Trophoblast cell (in vitro differentiated cells and primary cell): Measurements from ENCODE around the gene JAK2.

Experiments used
- DNase-seq, 2 donors: peaks; one replicate each; pipeline ENCODE4 v3.0.0-alpha.2; 2016
- H2AFZ ChIP-seq: 2 replicates; pipeline ENCODE4 v1.6.1; 2013; ENCODE audit warnings: low read length, moderate library complexity, mild to moderate bottlenecking; ENCODE audit not compliant: insufficient read depth, poor library complexity
- H2AK5ac ChIP-seq: 2 replicates; pipeline ENCODE4 v1.6.1; 2013; ENCODE audit warnings: mild to moderate bottlenecking, low read length
- H2BK120ac ChIP-seq: 2 replicates; pipeline ENCODE4 v1.6.1; 2013; ENCODE audit warnings: low read length, mild to moderate bottlenecking, moderate library complexity; ENCODE audit not compliant: insufficient read depth, poor library complexity
- H2BK12ac ChIP-seq: 2 replicates; pipeline ENCODE4 v1.6.1; 2013; ENCODE audit warnings: mild to moderate bottlenecking, low read length, moderate library complexity
- H2BK5ac ChIP-seq: 2 replicates; pipeline ENCODE4 v1.6.1; 2013; ENCODE audit warnings: low read length, low read depth, moderate library complexity, mild to moderate bottlenecking; ENCODE audit not compliant: poor library complexity
- H3K14ac ChIP-seq: 2 replicates; pipeline ENCODE4 v1.6.1; 2013; ENCODE audit warnings: mild to moderate bottlenecking, low read length
- H3K18ac ChIP-seq: 2 replicates; pipeline ENCODE4 v1.6.1; 2013; ENCODE audit warnings: mild to moderate bottlenecking, low read length
- H3K23ac ChIP-seq: 2 replicates; pipeline ENCODE4 v1.6.1; 2013; ENCODE audit warnings: low read length
- H3K27ac ChIP-seq: 2 replicates; pipeline ENCODE4 v1.5.1; 2013; ENCODE audit warnings: low read depth, mild to moderate bottlenecking, inconsistent platforms, low read length, moderate library complexity
- H3K27me3 ChIP-seq: 2 replicates; pipeline ENCODE4 v1.6.1; 2013; ENCODE audit warnings: inconsistent platforms, mild to moderate bottlenecking, low read length, moderate library complexity; ENCODE audit not compliant: insufficient read depth
- H3K36me3 ChIP-seq, 2 experiments: 1 replicate in 1 of 2; 2 replicates in 1 of 2; pipeline ENCODE4 v1.6.1; 2013; ENCODE audit warnings: low read length in 2 of 2, mild to moderate bottlenecking in 2 of 2, moderate library complexity in 1 of 2; ENCODE audit not compliant: insufficient read depth in 2 of 2, control insufficient read depth in 1 of 2
- H3K4ac ChIP-seq: 2 replicates; pipeline ENCODE4 v1.6.1; 2013; ENCODE audit warnings: low read depth, mild to moderate bottlenecking, low read length, moderate library complexity
- H3K4me1 ChIP-seq, 2 experiments: 1 replicate in 1 of 2; 2 replicates in 1 of 2; pipeline ENCODE4 v1.6.1; 2013; ENCODE audit warnings: low read length in 2 of 2, mild to moderate bottlenecking in 2 of 2, moderate library complexity in 1 of 2; ENCODE audit not compliant: insufficient read depth in 2 of 2, control insufficient read depth in 1 of 2
- H3K4me2 ChIP-seq: 2 replicates; pipeline ENCODE4 v1.6.1; 2013; ENCODE audit warnings: inconsistent platforms, mild to moderate bottlenecking, low read length, moderate library complexity
- H3K4me3 ChIP-seq: 2 replicates; pipeline ENCODE4 v1.5.1; 2013; ENCODE audit warnings: mild to moderate bottlenecking, low read depth, low read length, inconsistent platforms
- H3K79me1 ChIP-seq: one replicate; pipeline ENCODE4 v1.6.1; 2013; ENCODE audit warnings: low read length
- H3K79me2 ChIP-seq: 2 replicates; pipeline ENCODE4 v1.6.1; 2013; ENCODE audit warnings: low read length, mild to moderate bottlenecking; ENCODE audit not compliant: control insufficient read depth, insufficient read depth, poor library complexity
- H3K9ac ChIP-seq: 2 replicates; pipeline ENCODE4 v1.6.1; 2013; ENCODE audit warnings: mild to moderate bottlenecking, low read length
- H3K9me3 ChIP-seq: 2 replicates; pipeline ENCODE4 v1.6.1; 2013; ENCODE audit warnings: low read depth, mild to moderate bottlenecking, control low read depth, inconsistent platforms, low read length; ENCODE audit not compliant: insufficient read depth
- H4K12ac ChIP-seq: 2 replicates; pipeline ENCODE4 v1.6.1; 2013; ENCODE audit warnings: low read depth, mild to moderate bottlenecking, low read length, moderate library complexity
- H4K8ac ChIP-seq: 2 replicates; pipeline ENCODE4 v1.6.1; 2013; ENCODE audit warnings: low read depth, mild to moderate bottlenecking, low read length, moderate library complexity
- H4K91ac ChIP-seq: one replicate; pipeline ENCODE4 v1.6.1; 2013; ENCODE audit warnings: low read depth, mild to moderate bottlenecking, low read length, moderate library complexity
- WGBS: extraction: QIAGEN DNeasy Blood & Tissue Kit; methylation state at CpG from one replicate; pipeline ENCODE4 v1.1.7; 2013; ENCODE audit warnings: missing lambda C conversion rate; ENCODE audit not compliant: insufficient read length, insufficient coverage; ENCODE audit errors: extremely low coverage; 5-methylcytosine and 5-hydroxymethylcytosine counted together

The JAK2 gene

GRCh38 chr9:5052838-5053237 lies 67.8 kb downstream of the JAK2 start:
- Histone ChIP-seq H3K14ac (no peak overlapping the region), H4K91ac (no peak overlapping the region), H3K9me3 (no peaks in the 10 kb centered on the region), H4K8ac (no peak overlapping the region), H4K12ac (no peak overlapping the region), H2BK5ac (no peak overlapping the region), H3K79me2 (no peaks in the 10 kb centered on the region), H3K23ac (no peak overlapping the region), H3K4ac (no peak overlapping the region), H2BK12ac (no peak overlapping the region), H3K9ac (no peak overlapping the region), H3K4me1 (no peaks in the 10 kb centered on the region), H3K79me1 (no peaks in the 10 kb centered on the region), H3K36me3 (no peaks in the 10 kb centered on the region), H2BK120ac (no peak overlapping the region), H3K27ac (no peak overlapping the region), H3K4me3 (no peak overlapping the region), H2AK5ac (no peak overlapping the region), H3K18ac (no peak overlapping the region), H3K4me2 (no peak overlapping the region), H2AFZ (no peak overlapping the region), H3K27me3 (no peaks in the 10 kb centered on the region)
- no CpG with 5 or more reads among the region's 1 CpG for WGBS
- DNase-seq: no peak

- Histone ChIP-seq H2AFZ (no peak overlapping the region), H3K23ac (no peak overlapping the region), H3K79me2 (no peaks in the 10 kb centered on the region), H3K14ac (no peak overlapping the region), H4K8ac (no peak overlapping the region), H3K4me2 (no peak overlapping the region), H3K27ac (no peak overlapping the region), H2BK12ac (no peak overlapping the region), H2BK5ac (no peak overlapping the region), H4K12ac (no peak overlapping the region), H3K36me3 (peaks cover 0 to 1% of the 10 kb centered on the region in 2 experiments), H2AK5ac (no peak overlapping the region), H3K9me3 (no peaks in the 10 kb centered on the region), H3K4me1 (no peaks in the 10 kb centered on the region), H3K9ac (no peak overlapping the region), H4K91ac (no peak overlapping the region), H3K79me1 (no peaks in the 10 kb centered on the region), H3K18ac (no peak overlapping the region), H3K27me3 (no peaks in the 10 kb centered on the region), H3K4me3 (no peak overlapping the region), H2BK120ac (no peak overlapping the region), H3K4ac (no peak overlapping the region)
- WGBS: no CpG with 5 or more reads among the region's 1 CpG
- no peak for DNase-seq
These were observed 77.6 kb downstream of the JAK2 start for GRCh38 chr9:5062631-5063030.

- WGBS: no CpG with 5 or more reads among the region's 1 CpG
These were observed 87.8 kb downstream of the JAK2 start for GRCh38 chr9:5072871-5073270.

GRCh38 chr9:5073701-5074100 lies 88.6 kb downstream of the JAK2 start:
- no peak overlapping the region for H2AFZ ChIP-seq
- H2BK120ac ChIP-seq: no peak overlapping the region
- H3K4me3 ChIP-seq: no peak overlapping the region
- H3K79me2 ChIP-seq: no peaks in the 10 kb centered on the region
- no peak overlapping the region for H2BK5ac ChIP-seq
- no peak overlapping the region for H3K14ac ChIP-seq
- no peak overlapping the region for H4K91ac ChIP-seq
- no peaks in the 10 kb centered on the region for H3K9me3 ChIP-seq
- no peak overlapping the region for H3K4ac ChIP-seq
- H2BK12ac ChIP-seq: no peak overlapping the region
- no peak overlapping the region for H2AK5ac ChIP-seq
- no peak overlapping the region for H3K9ac ChIP-seq
- WGBS: no CpG with 5 or more reads among the region's 1 CpG
- H3K18ac ChIP-seq: no peak overlapping the region
- no peak for DNase-seq
- H3K36me3 ChIP-seq: no peaks in the 10 kb centered on the region
- no peak overlapping the region for H4K8ac ChIP-seq
- H3K4me2 ChIP-seq: no peak overlapping the region
- H3K23ac ChIP-seq: no peak overlapping the region
- H3K79me1 ChIP-seq: no peaks in the 10 kb centered on the region
- H3K4me1 ChIP-seq: no peaks in the 10 kb centered on the region
- H3K27ac ChIP-seq: no peak overlapping the region
- no peak overlapping the region for H4K12ac ChIP-seq
- H3K27me3 ChIP-seq: no peaks in the 10 kb centered on the region

More at GRCh38 chr9:5072871-5073270, 87.8 kb downstream of the JAK2 start:
- Histone ChIP-seq H3K36me3 (no peaks in the 10 kb centered on the region), H3K27me3 (no peaks in the 10 kb centered on the region), H3K4ac (no peak overlapping the region), H3K79me1 (no peaks in the 10 kb centered on the region), H3K4me3 (no peak overlapping the region), H3K27ac (no peak overlapping the region), H2AK5ac (no peak overlapping the region), H2AFZ (no peak overlapping the region), H3K4me2 (no peak overlapping the region), H2BK120ac (no peak overlapping the region), H3K9me3 (no peaks in the 10 kb centered on the region), H3K9ac (no peak overlapping the region), H4K8ac (no peak overlapping the region), H3K18ac (no peak overlapping the region), H3K14ac (no peak overlapping the region), H2BK5ac (no peak overlapping the region), H4K91ac (no peak overlapping the region), H2BK12ac (no peak overlapping the region), H3K4me1 (no peaks in the 10 kb centered on the region), H3K79me2 (no peaks in the 10 kb centered on the region), H4K12ac (no peak overlapping the region), H3K23ac (no peak overlapping the region)
- no peak for DNase-seq
